ENCODE measurements around the gene SUGP2.
A peak's percentile ranks its signal among the peaks of the same experiment; 100 is the strongest.

SUGP2 gene

DNA sequence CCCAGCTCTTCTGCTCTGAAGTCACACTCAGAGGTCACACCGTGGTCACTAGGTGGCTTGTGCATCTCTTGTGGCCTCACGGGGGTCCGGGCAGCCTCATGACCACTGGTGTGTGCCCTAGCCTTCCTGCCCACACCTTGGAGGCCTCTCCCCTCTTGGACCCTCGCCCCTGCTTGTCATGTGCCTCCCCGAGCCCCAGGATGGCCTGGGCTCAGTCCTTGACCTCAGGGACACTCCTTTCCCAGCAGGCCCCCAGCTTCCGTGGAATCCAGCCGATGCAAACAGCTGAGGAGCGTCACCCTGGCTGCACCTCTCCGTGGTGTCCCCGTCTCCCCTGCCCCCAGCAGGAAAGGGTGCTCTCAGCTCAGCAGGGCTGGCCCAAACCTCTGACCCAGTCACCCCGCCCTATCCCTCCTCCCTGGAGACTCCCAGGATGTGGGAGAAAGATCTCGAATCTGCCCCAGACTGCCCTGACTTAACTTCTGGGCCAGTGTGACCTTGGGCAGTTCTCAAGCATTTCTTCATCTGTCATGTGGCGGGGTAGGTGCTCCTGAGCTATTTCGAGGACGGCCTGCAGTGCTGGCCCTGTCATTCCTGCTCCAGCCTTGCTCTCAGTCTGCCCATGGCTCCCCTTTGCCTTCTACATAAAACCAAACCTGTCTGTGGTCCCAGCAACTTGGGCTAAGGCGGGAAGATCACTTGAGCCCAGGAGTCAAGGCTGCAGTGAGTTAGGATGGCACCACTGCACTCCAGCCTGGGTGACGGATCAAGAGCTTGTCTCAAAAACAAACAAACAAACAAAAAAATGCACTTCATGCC, 25.9 kb upstream of the SUGP2 start:
- no peak for DNase-seq (ENCODE audit: low spot score)

DNA sequence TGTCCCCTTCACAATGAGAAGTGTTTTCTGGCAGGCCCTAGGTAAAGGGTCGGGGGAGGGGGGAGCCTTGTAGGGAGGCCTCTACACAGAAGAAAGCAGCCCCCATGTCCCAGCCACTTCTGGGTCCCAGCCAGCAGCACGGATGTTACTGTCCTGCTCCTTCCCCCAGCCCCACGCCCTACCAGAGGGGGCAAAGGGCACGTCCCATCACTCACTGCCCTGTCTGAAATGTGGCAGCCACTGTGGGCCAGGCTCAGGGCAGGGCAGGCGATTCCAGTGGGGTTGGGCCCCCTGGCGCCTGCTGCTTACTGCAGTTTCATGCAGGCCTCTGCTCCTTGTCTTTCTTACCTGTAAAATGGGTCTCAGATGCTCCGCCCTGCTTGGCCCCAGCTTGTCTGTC, 24.4 kb upstream of the SUGP2 start:
- no peak for DNase-seq (ENCODE audit: low spot score)

DNA sequence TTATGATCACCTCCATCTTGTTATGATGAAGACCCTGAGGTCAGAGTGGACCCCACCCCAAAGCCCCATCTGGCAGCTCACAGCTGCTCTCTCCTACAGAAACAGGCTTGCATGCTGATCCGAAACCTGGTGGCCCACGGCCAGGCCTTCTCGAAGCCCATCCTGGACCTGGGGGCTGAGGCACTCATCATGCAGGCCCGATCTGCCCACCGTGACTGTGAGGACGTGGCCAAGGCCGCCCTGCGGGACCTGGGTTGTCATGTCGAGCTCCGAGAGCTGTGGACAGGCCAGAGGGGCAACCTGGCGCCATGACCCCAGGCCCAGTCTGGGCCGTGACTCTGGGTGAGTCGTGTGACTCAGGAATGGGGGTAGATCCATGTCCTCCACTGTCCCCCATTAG, 24.0 kb upstream of the SUGP2 start:
- DNase-seq (ENCODE audit: low spot score) = no peak

DNA sequence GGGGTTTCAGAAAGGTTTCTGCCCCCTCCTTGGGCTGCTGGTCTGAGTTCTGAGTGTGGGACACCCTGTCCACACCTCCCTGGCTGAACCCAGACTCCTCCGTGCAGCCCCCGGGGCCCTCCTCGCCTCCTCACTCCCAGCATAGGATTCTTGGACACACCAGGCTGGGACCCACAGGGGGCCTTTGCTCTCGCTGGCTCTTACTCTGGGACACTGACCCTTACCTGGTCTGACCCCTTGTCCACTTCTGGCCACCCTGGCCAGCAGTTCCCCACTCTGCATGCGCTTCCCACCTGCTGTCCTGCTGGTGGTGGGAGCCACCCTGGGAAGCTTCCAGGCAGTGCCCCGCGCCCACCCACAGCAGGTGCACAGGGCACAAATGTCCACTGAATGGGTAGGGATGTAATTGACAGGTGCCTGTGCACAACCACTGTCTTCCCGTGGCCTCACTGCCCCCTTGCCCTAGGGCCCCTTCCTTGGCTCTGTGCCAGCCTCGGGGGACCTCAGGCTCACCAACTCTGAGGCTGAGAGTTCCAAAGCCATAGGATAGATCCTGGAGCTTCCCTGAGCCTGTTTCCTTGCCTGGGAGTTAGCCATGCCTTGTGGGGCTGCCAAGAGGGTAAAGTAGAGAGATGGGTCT, 23.4 kb upstream of the SUGP2 start:
- no peak for DNase-seq (ENCODE audit: low spot score)

DNA sequence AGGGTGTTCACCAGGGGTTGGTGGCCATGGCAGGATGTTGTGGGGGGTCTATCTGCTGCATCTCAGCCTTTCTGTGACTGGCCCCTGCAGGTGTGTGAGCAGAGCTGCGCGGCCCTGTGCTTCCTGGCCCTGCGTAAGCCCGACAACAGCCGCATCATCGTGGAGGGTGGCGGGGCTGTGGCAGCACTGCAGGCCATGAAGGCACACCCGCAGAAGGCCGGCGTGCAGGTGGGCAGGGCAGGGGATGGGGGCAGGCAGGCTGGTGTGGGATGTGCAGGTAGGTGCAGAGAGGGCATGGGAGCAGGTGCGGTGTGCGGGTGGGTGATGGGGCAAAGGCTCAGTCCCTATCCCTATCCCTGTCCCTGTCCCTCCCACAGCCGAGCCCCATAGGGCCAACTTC, 22.4 kb upstream of the SUGP2 start:
- DNase-seq (ENCODE audit: low spot score) = no peak

DNA sequence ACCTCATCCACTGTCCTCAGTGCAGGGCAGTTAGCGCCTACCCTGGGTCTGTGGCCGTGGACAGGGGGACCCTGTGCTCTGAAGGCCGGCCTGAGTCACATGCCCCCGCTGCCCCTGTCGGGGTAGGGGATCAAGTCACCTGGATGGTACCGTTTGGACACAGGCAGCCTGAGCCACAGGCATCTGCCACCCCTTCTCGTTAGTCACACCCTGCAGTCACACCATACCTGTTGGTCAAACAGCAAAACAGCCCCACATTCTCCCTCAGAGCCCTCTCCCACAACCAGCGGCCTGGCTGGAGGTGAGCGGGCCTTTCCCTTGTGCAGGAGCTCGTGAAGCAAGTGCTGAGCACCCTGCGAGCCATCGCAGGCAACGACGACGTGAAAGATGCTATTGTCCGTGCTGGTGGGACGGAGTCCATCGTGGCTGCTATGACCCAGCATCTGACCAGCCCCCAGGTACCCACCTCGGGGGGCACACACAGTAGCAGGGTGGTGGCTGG, 21.7 kb upstream of the SUGP2 start:
- no peak for DNase-seq (ENCODE audit: low spot score)

DNA sequence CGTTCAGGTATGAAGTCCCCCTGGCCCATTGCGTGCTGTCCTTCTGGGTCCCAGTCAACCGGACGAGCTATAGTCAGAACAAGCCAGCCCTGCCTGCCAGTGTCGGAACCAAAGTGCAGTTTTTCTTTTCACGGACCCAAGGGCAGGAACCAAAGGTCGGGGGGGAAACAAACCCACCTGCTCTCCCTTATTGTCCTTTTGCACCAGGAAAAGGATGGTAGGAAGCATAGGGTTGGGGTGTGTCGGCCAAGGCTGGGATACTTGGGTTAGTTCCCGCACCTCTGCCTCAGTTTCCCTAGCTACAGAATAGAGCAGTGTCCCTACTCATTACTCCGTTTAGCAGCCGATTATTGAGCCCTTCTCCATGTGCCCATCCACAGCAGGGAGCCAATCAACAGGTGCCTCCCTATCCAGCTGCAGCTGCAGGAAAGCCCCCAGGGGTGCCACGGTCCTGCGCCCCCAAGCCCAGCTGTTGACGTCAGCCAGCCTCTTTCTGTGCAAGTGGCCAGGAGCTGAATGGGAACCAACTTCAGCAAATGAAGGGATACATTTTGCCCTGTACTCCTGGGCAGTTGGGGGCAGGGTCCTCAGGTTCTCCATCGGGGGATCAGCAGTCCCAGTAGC, 21.1 kb upstream of the SUGP2 start:
- DNase-seq (ENCODE audit: low spot score) = no peak

DNA sequence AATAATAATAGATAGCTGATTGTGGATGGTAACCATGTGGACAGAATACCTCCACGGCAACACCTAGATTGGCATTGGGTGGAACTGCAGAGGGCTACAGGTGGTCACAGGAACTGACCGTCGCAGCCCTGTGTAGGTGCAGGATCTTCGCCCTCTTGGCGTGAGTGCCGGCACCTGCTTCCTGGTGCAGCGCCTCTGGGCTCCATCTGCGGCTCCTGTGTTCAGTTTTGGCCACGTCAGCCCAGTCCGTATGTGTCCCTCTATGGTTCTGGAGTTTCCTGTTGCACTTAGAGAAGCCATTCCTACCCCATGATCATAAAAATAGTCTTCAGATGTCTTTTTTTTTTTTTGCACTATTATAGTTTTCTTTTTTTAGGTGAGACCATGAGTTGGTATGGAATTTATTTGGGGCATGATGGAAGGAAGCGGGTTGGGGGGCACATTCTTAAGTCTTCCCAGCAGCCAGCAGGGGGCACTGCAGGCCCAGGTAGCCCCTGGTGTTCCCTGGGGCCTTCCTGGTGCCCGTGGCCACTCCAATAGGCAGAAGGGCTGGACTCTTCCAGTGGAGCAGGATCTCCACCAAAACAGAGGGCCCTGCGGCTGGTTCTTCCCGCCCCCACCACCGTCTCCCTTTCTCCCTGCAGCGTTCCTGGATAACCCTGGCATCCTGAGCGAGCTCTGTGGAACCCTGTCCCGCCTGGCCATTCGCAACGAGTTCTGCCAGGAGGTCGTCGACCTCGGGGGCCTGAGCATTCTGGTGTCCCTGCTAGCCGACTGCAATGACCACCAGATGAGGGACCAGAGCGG, 20.4 kb upstream of the SUGP2 start:
- DNase-seq (ENCODE audit: low spot score) = peak; percentile 4

DNA sequence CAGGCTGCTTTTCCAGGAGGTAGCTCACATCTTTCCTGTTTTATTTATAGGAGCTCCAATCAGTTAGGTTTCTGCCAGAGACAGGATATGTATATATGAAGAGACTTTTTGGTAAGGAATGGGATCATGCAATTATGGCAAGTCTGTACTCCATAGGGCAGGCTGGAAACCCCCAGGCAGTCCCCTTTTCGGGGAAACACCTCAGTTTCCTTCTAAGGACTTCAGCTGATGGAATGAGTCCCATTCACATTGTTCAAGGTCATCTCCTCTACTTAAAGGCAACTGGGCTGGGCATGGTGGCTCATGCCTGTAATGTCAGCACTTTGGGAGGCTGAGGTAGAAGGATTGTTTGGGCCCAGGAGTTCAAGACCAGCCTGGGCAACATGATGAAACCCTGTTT, 19.6 kb upstream of the SUGP2 start:
- DNase-seq (ENCODE audit: low spot score) = no peak

DNA sequence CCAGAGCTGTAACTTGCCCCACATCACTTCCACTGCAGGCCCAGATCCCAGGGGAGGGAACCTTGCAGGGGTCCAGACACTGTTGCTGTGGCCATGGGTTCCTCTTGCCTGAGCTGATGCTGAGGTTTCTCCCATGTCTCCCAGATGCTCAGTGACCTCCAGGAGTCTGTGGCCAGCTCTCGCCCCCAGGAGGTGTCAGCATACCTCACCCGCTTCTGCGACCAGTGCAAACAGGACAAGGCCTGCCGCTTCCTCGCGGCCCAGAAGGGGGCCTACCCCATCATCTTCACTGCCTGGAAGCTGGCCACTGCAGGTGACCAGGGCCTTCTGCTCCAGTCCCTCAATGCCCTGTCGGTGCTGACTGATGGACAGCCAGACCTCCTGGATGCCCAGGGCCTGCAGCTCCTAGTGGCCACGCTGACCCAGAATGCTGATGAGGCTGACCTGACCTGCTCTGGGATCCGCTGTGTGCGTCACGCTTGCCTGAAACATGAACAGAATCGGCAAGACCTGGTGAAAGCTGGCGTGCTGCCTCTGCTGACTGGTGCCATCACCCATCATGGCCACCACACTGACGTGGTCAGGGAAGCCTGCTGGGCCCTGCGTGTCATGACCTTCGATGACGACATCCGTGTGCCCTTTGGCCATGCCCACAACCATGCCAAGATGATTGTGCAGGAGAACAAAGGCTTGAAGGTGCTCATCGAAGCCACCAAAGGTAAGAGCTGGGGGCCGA, 18.3 kb upstream of the SUGP2 start:
- no peak for DNase-seq (ENCODE audit: low spot score)

DNA sequence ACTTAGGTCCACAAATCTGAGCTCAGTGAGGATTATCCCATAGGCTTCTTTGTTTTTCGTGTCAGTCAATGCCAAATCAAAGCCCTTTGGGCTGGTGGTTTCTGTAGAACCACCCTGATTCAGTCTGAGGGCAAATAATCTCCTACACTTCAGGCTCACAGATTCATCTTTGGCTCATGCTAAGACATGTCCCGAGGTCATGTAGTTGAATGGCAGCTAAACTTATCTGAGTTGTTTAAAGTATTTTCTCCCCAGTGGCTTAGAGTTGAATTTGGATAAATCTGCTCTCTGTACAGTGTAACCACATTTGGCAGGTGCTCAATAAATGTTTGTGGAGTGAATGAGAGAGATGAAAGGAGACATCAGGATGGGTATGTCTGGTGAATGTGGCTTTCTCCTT, 17.4 kb upstream of the SUGP2 start:
- DNase-seq (ENCODE audit: low spot score) = no peak

DNA sequence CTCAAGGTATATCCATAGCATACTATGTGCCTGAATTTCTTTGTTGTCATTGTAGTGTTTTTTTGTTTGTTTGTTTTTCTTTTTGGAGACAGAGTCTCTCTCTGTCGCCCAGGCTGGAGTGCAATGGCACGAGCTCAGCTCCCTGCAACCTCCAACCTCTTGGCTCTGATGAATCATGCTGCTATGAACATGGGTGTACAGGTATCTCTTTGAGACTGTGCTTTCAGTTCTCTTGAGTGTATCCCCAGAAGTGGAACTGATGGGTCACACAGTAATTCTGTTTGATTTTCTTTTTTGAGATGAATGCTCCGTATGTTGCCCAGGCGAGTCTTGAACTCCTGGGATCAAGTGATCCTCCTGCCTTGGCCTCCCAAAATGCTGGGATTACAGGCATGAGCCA, 16.8 kb upstream of the SUGP2 start:
- no peak for DNase-seq (ENCODE audit: low spot score)

DNA sequence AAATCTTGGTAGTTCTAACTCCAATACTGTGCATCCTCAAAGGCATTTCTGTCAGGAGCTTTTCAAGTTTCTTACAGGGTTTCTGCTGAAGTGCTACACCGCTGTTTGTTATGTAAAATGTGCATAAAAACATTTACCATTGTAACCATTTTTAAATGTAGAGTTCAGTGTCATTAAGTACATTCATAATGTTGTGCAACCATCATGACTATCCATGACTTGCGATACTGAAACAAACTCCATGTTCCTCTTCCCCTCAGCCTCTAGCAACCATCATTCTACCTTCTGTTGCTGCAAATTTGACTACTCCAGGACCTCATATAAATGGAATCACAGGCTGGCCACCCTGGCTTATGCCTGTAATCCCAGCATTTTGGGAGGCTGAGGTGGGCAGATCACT, 16.1 kb upstream of the SUGP2 start:
- no peak for DNase-seq (ENCODE audit: low spot score)

DNA sequence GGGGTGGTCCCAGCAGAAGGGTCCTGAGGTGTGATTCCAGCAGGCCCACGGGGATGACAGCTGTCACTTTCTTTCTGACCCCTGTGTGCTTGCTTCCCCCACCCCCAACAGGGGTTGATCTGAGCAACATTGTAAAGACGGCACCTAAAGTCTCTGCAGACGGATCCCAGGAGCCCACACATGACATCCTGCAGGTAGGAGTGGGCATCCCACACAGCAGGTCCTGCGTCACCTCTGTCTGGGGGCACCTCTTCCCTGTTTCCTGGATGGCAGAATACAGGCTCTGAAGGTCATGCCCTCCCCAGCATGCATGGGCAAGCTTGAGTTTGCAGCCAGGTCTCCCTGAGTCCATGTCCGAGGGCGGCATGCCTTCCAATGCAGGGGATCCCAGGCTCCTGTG, 10.6 kb upstream of the SUGP2 start:
- DNase-seq (ENCODE audit: low spot score) = no peak

DNA sequence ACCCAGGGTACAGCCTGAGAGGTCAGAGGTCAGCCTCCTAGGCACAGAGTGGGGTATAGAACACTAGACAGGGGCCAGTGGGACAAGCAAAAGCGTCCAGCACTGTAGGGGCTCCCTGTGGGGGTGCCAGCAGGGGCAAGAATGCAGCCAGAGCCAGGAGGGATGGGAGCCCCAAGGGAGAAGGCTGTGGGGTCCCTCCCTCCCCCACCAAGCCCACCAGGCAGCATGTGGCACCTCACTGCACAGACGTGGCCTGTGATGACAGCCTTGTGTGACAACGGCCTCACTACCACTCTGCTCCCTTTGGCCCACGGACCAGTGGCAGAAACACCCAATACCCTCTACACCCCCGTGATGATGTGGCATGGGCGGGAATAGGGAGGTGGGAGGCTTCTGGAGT, 10.2 kb upstream of the SUGP2 start:
- DNase-seq (ENCODE audit: low spot score) = no peak

DNA sequence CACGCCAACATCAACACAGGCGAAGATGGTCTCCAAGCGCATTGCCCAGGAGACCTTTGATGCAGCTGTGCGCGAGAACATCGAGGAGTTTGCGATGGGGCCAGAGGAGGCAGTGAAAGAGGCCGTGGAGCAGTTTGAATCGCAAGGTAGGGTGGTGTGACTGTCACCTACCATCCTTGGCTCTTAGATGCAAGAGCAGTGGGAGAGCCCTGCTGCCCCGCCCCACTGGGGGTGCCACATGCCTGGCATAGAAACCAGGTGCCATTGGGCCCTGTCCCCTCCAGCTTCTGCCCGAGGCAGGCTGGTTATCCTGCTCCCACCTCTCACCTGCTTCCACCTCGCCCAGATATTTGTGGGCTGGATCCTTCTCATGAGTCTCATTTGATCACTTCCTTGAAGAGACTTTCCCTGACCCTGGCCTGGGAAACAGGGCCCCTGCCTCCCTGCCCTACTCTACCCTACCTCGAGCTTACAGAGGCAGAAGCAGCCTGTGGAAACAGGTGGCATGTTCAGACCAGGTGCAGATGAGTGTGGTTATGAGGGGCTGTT, 9.5 kb upstream of the SUGP2 start:
- no peak for DNase-seq (ENCODE audit: low spot score)

DNA sequence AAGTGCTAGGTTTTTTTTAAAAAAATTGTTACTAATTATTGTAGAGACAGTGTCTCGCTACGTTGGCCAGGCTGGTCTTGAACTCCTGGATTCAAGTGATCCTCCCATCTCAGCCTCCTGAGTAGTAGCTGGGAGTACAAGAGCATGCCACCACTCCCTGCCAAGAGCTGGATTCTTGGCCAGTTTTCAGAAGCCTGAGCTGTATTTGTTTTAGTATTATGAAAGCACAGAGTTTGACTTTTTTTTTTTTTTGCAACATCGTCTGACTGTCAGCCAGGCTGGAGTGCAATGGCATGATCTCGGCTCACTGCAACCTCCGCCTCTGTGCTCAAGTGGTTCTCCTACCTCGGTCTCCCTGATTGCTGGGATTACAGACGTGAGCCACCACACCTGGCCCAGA, 7.1 kb upstream of the SUGP2 start:
- DNase-seq (ENCODE audit: low spot score) = no peak

DNA sequence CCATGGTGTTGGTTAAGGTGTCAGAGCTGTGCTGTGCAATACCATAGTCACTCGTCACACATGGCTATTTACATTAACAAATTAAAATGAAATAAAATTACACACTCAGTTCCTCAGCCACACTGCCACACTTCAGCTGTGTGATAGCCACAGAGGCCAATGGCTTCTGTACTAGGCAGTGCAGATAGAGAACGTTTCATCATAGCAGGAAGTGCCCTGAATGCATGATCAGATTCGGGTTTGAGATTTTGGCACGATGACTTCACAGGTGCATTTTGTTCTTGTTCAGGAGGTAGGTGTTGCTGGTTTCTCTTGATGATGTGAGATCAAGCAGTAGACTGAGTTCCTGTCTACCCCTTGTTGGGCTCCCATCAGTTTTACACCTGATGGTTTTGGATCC, 6.6 kb upstream of the SUGP2 start:
- DNase-seq (ENCODE audit: low spot score) = no peak

DNA sequence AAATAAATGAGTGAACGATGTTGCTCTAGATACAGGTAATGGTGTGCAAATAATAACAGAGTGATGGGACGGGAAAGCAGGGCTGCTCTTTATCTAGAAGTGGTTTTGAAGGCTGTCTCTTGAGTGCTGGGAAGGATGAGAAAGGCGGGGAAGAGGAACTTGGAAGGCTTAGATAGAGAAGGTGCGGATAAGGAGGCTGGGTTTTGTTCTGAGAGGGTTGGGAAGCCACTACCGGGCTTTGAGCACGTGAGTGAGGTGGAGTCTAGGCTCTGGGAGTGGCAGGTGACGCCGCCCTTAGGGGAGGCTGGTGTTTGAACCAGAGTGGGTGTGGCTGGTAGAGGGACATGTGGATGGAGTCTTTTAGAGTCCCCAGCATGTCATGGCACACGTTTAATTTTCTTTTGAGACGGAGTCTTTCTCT, 897 bp upstream of the SUGP2 start:
- peak; percentile 82 for DNase-seq (ENCODE audit: low spot score)

DNA sequence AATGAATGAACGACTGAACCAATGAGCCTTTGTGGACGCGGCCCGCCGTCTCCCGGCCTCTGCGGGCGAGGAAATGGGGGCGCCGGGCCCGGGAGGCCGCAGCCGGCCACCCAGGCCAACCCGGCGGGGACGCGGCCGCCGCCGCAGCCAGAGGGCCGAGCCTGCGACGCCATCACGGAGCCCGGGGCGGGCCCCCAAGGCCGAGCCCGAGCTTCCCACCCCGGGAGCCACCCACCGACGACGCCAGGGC, 216 bp downstream of the SUGP2 start:
- no peak for DNase-seq (ENCODE audit: low spot score)

DNA sequence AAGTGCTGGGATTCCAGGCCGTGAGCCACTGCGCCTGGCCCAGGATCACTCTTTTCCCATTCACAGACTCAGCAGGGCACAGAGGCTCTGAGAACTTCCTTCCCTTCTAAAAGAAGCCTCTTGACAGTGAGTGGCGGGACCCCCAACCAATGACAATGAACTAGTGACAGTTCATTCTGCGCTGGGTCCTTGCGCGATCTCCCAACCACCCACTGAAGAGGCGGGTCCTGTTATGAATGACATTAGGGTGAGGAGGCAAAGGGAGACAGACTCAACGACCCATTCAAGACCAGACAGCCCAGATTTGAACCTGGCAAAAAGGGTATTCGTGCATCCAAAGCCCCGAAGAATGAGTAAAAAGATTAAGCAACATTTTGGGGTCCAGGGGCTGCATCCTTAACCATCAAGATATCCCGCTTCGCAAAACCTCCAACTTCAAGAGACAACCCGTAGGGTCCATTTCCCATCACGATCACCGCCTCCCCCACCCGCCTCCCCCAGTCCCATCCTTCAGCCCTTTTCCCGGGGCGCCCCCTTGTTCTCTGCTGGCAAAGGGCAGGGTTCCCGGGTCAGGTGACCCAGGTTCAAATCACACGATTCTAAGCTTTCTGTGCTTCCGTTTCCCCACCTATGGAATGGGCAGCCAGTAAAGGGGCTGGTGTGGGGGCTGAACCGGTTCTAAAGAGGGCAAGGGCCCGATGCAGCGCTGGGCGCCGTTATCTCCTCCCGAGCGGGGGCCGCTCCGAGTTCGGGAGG, 719 bp downstream of the SUGP2 start:
- DNase-seq (ENCODE audit: low spot score) = no peak
